IPS-18c (cell line): ENCODE data around the gene ENTR1.

Source experiments
- H3K4me3 ChIP-seq: 2 replicates; pipeline ENCODE4 v1.7.0; 2013; ENCODE audit warnings: low read depth, mild to moderate bottlenecking, low read length, moderate library complexity; ENCODE audit not compliant: insufficient read depth
- H3K9me3 ChIP-seq: one replicate; pipeline ENCODE4 v1.6.1; 2013; ENCODE audit warnings: mild to moderate bottlenecking, low read length, moderate library complexity; ENCODE audit not compliant: control insufficient read depth, insufficient read depth

ENTR1 gene

GRCh38 chr9:136441191-136441680, 30.8 kb upstream of the ENTR1 start:
- H3K4me3 ChIP-seq, result no peak overlapping the region
- no peaks in the 10 kb centered on the region for H3K9me3 ChIP-seq

- no peaks in the 10 kb centered on the region for H3K9me3 ChIP-seq
- H3K4me3 ChIP-seq, result peak within 1 kb of the TSS; percentile 75
Measured at GRCh38 chr9:136439481-136440408, 29.3 kb upstream of the ENTR1 start, which contains the start of gene INPP5E. Gene INPP5E (minus strand): TSS chr9:136439845. CDS start chr9:136439419, 426 bp downstream.

GRCh38 chr9:136438548-136439480, 28.4 kb upstream of the ENTR1 start:
- H3K4me3 ChIP-seq, result peak overlapping the region; percentile 75

DNA sequence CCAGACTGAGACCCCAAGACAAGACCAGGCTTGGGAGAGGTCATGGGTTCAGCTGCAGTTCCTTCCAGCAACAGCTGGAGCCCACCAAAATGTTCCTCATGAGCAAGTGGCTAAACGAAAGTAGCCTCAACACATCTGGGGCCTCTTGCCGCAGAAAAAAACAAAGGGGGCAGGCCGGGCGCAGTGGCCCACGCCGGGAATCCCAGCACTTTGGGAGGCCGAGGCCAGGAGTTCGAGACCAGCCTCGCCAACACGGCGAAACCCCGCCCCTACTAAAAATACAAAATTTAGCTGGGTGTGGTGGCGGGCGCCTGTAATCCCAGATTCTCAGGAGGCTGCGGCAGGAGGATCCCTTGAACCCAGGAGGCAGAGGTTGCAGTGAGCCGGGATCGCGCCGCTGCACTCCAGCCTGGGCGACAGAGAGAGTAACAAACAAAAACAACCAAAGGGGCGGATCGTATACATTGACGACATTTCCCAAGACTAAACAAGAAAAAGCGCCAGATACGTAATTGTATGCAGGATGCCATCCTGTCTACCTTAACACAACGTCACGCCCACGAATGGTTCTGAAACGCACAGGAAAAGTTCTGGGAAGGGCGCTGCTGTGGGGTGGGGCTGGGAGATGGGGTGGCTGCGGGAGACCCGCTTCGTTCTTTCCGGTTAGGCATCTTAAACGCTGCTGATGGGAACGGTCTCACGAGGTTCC, 27.6 kb upstream of the ENTR1 start:
- H3K4me3 ChIP-seq, result peak overlapping the region; percentile 75
- H3K9me3 ChIP-seq, result no peaks in the 10 kb centered on the region

More at GRCh38 chr9:136438548-136439480, 28.4 kb upstream of the ENTR1 start:
- H3K9me3 ChIP-seq, result no peaks in the 10 kb centered on the region

- H3K9me3 ChIP-seq, result no peaks in the 10 kb centered on the region
- H3K4me3 ChIP-seq, result peak overlapping the region; percentile 20
Measured at GRCh38 chr9:136437430-136437829, 27.0 kb upstream of the ENTR1 start.

DNA sequence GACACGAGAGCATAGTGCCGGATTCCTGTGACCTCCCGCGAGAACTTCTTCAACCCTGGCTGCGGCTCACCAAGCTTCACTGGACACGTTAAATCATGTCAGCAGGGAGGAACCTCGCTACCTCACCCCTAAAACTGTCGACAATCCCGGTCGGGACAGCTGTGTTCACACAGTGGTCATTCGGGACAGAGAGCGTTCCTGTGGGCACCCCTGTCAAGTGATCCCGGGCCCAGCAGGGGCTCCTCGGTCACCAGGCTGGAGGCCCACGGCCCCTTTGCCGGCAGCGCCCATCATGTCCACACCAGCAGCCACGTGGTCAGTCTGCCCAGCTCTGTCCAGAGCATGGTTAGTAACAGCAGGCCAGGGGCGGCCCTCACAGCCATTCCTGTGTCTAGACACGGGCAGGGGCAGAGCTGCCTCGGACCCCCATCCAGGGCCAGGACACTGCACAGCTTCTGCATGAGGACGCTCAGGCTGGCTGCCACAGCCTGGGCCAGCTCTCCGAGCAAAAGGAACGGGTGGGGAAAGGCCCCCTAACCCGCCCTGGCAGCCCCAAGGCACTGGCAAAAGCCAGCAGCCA, 25.7 kb upstream of the ENTR1 start:
- no peaks in the 10 kb centered on the region for H3K9me3 ChIP-seq
- no peak overlapping the region for H3K4me3 ChIP-seq

- Histone ChIP-seq H3K9me3 (no peaks in the 10 kb centered on the region), H3K4me3 (no peak overlapping the region)
Measured at GRCh38 chr9:136434580-136435169, 24.3 kb upstream of the ENTR1 start.

DNA sequence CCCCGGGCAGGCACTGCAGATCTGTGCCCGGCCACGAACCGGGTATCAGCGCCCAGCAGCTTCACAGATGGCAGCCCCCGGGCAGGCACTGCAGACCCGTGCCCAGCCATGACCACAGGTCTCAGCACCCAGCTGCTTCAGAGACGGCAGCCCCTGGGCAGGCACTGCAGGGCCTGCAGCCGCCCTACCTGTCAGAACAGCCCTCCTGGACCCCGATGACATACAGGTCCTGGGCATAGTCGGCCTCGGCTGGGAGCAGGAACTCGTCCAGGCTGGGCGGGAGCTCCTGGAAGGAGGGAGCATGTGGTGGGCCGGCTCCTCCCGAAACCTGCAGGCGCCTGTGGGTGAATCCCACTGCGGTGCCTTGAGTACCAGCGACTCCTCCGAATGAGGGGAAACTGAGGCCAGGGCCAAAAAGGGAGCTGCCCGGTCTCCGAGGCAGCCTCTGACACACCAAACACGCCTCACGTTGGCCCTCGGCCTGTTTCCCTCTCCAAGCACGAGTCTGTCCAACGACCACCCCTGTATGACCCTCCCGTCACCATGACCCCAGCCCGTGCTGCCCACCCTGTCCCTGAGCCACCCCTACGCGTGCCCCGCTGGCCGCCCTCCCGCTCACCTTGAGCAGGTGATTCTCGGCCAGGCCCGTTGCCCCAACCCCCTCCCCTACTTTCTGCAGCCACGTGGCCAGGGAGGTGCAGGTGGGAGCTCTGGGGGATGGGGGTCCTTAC, 23.6 kb upstream of the ENTR1 start:
- Histone ChIP-seq H3K4me3 (no peak overlapping the region), H3K9me3 (no peaks in the 10 kb centered on the region)

GRCh38 chr9:136433043-136433715, 22.8 kb upstream of the ENTR1 start:
- Histone ChIP-seq H3K4me3 (no peak overlapping the region), H3K9me3 (no peaks in the 10 kb centered on the region)

DNA sequence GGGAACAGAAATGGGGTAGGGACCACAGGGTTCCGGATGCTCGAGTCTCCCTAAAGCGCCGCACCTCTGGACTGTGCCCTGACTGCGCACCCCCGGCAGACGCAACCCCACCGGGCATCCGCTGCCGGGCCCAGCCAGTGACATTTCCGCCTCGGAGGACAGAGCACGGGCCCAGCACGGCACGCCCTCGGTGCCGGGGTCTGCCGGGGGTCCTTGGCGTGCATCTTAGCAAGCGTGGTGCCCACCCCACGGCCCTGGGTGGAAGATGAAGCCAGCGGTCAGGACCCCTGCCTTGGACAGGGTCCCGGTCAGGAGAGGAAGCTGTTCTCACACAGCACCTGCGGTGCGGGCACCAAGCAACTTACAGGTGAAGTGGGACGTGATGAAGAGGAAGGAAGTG, 22.2 kb upstream of the ENTR1 start:
- no peak overlapping the region for H3K4me3 ChIP-seq
- no peaks in the 10 kb centered on the region for H3K9me3 ChIP-seq

DNA sequence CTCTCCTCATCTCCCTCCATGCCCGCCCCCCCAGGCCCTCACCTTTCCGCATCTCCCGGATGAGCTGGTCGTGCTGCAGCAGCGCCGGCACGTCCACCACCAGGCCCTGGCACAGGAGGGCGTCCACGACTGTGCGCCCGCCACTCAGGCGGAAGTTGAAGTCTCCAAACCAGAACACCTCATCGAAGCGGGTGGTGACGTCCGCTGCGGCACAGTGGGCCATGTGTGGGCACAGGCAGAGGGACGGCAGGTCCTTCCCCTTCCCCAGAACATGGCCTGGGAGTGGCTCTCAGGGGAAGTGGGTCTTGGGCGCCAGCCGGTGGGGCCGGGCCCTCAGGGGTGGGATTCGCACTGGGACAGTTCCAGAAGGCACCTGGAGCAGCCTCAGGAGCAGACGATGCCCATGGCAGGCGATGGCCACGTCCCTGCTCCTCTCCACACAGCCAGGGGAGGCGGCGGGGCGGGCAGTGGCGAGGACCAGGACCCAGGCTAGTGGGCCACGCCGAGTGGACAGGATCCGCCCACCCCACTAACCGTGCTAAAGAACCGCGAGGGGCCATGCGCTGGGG, 21.5 kb upstream of the ENTR1 start:
- Histone ChIP-seq H3K9me3 (no peaks in the 10 kb centered on the region), H3K4me3 (no peak overlapping the region)

GRCh38 chr9:136430588-136431234, 20.3 kb upstream of the ENTR1 start:
- no peak overlapping the region for H3K4me3 ChIP-seq
- H3K9me3 ChIP-seq, result no peaks in the 10 kb centered on the region

GRCh38 chr9:136429683-136430491, 19.5 kb upstream of the ENTR1 start:
- no peaks in the 10 kb centered on the region for H3K9me3 ChIP-seq
- no peak overlapping the region for H3K4me3 ChIP-seq

DNA sequence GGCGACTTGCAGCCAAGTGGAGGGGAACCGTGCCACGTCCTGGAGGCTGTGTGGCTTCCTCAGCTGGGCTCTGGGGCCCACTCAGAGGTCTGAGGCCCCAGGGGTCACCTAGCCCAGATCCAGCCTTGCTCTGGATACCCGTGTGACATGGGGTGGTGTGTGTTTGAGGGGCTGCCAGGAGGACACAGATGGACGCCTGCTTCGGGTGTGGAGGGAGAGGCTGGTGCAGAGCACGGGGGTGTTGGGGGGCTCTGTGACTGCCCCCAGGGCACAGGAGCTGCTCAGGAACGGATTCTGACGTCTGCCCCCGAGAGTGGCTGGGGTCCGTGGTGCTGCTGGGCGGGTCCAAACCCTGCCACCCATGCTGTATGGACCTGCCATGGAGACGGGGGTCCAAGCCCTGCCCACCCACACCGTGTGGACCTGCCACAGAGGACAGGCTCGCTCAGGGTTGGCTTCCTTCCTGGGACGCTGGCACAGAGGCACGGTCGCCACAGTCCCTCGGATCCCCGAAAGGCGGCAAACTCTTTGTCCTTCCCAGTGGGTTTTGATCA, 18.7 kb upstream of the ENTR1 start:
- Histone ChIP-seq H3K9me3 (no peaks in the 10 kb centered on the region), H3K4me3 (no peak overlapping the region)
